Measurements from ENCODE around the gene TCOF1.

Gene TCOF1

GRCh38 chr5:150386024-150386855 lies 28.7 kb downstream of the TCOF1 start:
- FAIRE-seq = no peak
- no peak for DNase-seq (ENCODE audit: insufficient read length, low spot score)

- FAIRE-seq (no peak), DNase-seq (ENCODE audit: insufficient read length, low spot score) (no peak)
These were observed 32.2 kb downstream of the TCOF1 start for GRCh38 chr5:150389531-150390266.

DNA sequence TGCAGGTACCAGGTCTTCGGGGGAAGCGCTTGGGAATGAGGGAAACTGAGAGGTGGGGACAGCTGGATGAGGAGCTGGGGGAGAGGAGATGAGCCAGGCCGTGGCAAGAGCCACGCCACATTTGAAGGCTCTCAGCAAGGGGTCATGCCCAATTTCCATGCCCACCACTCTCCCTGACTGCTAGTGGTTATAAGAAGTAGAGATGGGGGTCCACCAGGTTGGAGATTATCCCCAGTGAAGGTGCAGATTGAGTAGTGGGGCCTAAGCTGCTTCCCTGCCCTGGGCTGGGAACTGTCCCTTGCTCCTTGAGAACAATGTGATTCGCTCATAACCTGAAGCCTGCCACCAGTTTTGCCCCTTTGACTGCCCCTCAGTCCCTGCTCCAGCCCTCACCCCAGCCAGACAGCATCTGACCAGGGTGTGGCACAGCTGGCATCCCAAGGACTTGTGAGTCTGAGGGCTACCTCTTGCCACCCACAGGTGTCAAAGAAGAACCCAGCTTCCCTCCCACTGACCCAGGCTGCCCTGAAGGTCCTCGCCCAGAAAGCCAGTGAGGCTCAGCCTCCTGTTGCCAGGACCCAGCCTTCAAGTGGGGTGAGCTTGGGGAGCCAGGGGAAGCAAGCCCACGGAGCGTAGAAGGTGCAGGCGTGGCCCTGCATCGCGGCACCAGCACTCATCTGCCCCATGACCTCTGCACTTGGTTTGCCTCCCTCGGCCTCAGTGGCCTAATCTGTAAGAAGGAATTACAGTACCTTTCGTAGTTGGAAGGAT lies 33.8 kb downstream of the TCOF1 start:
- no peak for FAIRE-seq
- no peak for DNase-seq (ENCODE audit: insufficient read length, low spot score)

DNA sequence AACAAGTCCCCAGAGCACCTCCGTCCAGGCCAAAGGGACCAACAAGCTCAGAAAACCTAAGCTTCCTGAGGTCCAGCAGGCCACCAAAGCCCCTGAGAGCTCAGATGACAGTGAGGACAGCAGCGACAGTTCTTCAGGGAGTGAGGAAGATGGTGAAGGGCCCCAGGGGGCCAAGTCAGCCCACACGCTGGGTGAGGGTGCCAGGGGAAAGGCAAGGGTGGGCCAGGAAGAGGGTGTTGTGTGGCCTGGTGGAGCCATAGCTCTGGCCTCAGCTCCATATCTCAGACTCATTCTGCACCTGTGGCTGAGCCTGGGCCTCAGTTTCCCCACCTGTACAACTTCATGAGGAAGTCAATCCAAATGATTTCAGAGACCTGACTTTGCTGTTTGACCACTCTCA lies 34.5 kb downstream of the TCOF1 start:
- FAIRE-seq = no peak

GRCh38 chr5:150392680-150393079 lies 35.2 kb downstream of the TCOF1 start:
- DNase-seq (ENCODE audit: insufficient read length, low spot score) = no peak
- no peak for FAIRE-seq

More for the DNA sequence above, 34.5 kb downstream of the TCOF1 start:
- no peak for DNase-seq (ENCODE audit: insufficient read length, low spot score)

GRCh38 chr5:150393096-150393645 lies 35.7 kb downstream of the TCOF1 start:
- FAIRE-seq (no peak), DNase-seq (ENCODE audit: insufficient read length, low spot score) (no peak)

- DNase-seq (ENCODE audit: insufficient read length, low spot score) (no peak), FAIRE-seq (peak; percentile 8)
These were observed 36.6 kb downstream of the TCOF1 start for GRCh38 chr5:150394131-150394530.

DNA sequence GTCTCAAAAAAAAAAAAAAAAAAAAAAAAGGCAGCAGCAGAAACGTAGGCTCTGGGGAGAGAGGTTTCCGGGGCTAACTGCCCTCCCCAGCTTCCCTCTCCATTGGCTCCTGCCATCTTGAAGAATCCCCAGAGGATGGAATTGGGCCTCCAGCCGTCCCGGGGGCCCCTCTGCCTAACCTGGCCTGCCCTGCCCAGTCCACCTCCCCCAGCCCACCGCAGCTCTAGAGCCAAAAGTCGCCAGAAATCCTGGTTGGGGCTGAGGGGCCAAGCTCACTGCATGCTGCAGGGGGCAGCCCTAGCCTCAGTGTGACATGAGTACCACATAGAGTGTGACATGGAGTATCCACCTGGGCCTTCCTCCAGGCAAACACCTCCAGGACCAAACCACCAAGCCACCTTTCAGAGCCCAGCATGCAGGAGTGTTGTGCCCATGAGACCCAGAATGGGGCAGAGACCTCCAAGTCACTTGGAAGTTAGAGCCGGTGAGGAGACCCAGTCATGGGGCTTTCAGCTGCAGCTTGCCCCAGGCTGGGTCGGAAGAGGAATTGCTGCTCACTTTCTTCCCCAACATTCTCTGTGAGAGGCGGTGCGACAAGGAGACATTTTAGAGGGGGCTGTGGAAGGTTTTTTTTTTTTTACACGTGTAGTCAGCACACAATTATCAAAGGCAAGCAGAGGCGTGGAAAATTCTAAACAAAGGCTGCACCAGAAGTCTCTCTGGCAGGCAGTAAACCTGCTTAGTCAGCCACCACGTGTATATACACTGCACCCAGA lies 37.6 kb downstream of the TCOF1 start:
- FAIRE-seq (no peak), DNase-seq (ENCODE audit: insufficient read length, low spot score) (no peak)

- FAIRE-seq (no peak), DNase-seq (ENCODE audit: insufficient read length, low spot score) (no peak)
These were observed 38.1 kb downstream of the TCOF1 start for GRCh38 chr5:150395688-150395975.

DNA sequence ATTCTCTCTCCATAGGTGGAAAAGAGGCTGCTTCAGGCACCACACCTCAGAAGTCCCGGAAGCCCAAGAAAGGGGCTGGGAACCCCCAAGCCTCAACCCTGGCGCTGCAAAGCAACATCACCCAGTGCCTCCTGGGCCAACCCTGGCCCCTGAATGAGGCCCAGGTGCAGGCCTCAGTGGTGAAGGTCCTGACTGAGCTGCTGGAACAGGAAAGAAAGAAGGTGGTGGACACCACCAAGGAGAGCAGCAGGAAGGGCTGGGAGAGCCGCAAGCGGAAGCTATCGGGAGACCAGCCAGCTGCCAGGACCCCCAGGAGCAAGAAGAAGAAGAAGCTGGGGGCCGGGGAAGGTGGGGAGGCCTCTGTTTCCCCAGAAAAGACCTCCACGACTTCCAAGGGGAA lies 38.8 kb downstream of the TCOF1 start:
- no peak for DNase-seq (ENCODE audit: insufficient read length, low spot score)
- FAIRE-seq = no peak

GRCh38 chr5:150397146-150397781 lies 39.8 kb downstream of the TCOF1 start:
- DNase-seq (ENCODE audit: insufficient read length, low spot score) = no peak
- no peak for FAIRE-seq

DNA sequence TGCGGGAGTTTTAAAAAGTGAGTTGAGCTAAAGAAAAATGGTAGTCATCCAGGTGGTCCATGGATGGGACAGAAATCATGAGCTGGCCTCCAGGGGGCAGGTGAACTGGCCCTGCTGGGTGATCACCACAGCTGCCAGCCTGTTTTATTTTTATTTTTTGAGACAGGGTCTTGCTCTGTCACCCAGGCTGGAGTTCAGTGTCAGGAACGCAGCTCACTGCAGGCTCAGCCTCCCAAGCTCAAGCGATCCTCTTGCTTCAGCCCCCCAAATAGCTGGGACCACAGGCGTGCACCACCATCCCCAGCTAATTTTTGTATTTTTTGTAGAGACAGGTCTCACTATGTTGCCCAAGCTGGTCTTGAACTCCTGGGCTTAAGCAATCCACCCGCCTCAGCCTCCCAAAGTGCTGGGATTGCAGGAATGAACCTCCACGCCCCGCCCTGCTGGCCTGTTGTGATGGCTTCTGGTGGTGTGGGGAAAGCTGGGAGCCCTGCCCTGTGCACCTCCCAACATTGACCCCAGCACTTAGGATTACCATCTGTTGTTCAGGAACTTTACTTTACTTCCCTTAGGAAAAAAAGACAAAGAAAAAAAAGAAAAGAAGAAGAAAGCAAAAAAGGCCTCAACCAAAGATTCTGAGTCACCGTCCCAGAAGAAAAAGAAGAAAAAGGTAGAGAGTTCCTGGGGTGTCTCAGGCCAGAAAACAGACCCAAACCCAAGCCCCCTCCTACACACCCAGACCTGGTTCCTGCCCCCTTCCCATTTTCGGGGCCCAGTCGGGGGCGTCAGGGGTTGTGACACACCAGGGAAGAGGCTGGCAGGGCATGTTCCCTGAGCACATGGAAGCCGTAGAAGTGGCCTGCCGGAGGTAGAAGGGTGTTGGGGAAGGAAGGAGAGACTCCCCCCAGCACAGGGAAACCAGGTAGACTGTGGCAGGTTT lies 40.6 kb downstream of the TCOF1 start:
- DNase-seq (ENCODE audit: insufficient read length, low spot score) (no peak), FAIRE-seq (peak; percentile 31)

- peak; percentile 44 for FAIRE-seq
- peak; percentile 68 for DNase-seq (ENCODE audit: insufficient read length, low spot score)
These were observed 41.4 kb downstream of the TCOF1 start for GRCh38 chr5:150398722-150399523.

DNA sequence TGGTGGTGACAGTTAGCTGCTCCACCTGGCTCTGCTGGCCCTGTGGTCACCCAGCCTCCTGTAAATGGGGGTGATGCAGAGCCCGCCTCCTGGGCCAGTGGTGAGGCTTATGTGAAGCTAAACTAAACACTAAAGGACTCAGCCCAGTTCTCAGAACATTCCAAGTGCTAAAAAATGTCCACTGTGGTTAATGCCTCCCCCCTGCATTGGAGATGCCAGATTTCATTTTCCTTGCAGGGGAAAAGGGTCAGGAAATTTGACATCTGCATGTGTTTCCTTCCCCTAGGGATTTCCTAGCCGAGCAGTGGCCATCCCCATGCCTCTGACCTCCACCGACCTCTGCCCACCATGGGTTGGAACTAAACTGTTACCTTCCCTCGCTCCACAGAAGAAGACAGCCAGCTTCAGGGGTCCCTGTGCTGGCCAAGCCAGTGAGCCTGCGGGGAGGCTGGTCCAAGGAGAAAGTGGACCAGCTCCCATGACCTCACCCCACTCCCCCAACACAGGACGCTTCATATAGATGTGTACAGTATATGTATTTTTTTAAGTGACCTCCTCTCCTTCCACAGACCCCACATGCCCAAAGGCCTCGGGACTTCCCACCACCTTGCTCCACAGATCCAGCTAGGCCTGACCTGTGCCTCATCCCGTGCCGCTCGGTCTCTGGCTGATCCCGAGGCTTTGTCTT lies 42.2 kb downstream of the TCOF1 start:
- peak; percentile 28 for FAIRE-seq
- DNase-seq (ENCODE audit: insufficient read length, low spot score) = no peak

DNA sequence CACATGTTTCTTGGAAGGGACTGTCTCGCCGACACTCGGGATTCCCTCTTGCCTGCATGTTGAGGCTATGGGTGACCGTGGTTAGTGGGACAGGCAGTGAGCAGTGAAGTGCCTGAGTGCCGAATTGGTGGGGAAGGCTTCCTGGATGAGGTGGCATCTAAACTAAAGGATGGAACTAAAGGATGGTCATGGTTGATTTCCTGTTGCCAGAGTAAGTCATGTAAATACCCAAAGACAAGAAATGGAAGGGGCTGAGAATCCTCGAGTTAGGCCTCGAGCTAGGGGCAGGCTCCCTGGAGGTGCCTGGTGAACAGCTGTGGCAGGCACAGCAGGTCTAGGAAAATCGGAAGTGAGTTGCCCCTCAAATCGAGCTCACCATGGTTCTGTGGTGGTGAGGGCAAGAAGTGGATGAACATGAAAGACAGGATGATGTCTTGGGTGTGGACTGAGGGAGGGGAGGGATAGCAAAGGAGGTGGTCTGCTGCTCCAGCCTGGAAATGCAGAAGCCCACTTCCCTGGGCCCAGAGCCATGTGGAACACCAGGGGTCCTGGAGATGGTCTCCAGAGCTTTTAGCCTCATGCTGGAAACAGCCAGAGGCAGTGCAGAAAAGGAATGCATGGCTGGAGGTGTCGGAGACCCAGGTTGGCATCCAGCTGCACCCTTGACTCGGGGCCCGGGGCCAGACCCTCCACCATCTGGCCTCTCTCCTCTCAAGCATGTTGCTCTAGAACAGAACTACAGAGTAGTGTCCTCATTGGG lies 43.0 kb downstream of the TCOF1 start:
- FAIRE-seq (peak; percentile 74), DNase-seq (ENCODE audit: insufficient read length, low spot score) (no peak)

DNA sequence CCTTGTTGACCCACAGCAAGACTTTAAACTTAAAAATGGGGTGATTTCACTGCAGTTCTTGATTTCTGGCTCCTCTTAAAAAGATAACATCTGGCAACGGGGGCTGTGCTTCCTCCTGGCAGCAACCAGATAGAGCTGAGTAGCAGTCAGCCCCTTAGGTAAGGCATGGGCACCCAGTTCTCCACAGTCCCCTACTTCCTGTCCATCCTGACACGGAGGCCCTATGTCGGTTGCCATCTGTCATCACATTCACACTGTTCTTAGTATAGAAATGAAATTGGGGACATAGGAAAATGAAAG lies 43.5 kb downstream of the TCOF1 start:
- DNase-seq (ENCODE audit: insufficient read length, low spot score) = no peak
- FAIRE-seq = no peak

Measured in GM19239 (cell line).